ENCODE results near the gene LGALS14. TPM values are rescaled to one million over a fixed set of nuclear protein-coding genes. Genes with fewer than 3 reads are reported as not detected.
"Not testable (repeated sequence)": the region's sequence is repeated elsewhere in the genome, so short reads cannot be mapped to it uniquely, and the experiment has no call there.

LGALS14 gene
- total RNA-seq, 1 donor: not detected

DNA sequence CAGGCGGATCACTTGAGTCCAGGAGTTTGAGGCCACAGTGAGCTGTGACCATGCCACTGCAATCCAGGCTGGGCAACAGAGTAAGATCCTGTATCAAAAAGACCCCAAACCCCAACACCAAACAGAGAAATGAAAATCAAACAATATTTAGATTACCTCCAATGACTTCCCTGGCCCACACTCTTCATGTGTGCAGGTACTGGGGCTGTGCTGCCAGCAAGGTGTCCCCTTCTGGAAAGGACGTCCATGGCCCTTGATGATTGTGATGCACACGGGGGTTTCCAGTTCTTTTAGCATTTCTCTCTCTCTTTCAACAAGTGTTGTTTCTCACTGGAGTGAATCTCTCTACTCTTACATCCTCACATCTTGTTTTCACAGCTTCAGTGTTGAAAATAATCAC, 23.7 kb upstream of the LGALS14 start:
- DNase-seq (ENCODE audit: low read depth): no peak
- TF ChIP-seq, protein P1, sequence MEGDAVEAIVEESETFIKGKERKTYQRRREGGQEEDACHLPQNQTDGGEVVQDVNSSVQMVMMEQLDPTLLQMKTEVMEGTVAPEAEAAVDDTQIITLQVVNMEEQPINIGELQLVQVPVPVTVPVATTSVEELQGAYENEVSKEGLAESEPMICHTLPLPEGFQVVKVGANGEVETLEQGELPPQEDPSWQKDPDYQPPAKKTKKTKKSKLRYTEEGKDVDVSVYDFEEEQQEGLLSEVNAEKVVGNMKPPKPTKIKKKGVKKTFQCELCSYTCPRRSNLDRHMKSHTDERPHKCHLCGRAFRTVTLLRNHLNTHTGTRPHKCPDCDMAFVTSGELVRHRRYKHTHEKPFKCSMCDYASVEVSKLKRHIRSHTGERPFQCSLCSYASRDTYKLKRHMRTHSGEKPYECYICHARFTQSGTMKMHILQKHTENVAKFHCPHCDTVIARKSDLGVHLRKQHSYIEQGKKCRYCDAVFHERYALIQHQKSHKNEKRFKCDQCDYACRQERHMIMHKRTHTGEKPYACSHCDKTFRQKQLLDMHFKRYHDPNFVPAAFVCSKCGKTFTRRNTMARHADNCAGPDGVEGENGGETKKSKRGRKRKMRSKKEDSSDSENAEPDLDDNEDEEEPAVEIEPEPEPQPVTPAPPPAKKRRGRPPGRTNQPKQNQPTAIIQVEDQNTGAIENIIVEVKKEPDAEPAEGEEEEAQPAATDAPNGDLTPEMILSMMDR (IDR thresholded peaks at IDR 0.05; ENCODE audit: insufficient read depth, low read length): no peak
- no peak overlapping the region for H3K4me3 ChIP-seq (ENCODE audit: low read depth, low read length)

DNA sequence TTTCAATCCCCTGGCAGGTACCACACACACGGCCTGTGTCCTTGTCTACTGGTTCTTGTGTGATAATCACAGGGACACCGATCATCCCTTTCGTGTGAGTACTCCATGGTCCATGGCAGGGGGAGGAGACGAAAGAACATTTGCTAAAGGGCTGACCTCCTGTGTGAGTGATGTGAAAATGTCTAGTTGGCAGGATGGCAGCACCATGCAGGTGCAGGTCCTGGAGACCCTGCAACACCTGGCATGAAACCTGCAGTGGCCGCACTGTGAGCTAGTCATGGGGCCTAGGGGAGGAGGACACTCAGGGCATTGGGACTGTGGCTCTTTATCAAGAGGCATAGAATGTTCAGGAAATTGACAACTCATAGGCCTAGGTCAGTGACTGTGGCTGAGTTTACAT, 22.9 kb upstream of the LGALS14 start:
- H3K4me3 ChIP-seq (ENCODE audit: low read depth, low read length): no peak overlapping the region
- TF ChIP-seq, protein P1 (IDR thresholded peaks at IDR 0.05; ENCODE audit: insufficient read depth, low read length): no peak
- DNase-seq (ENCODE audit: low read depth): no peak

DNA sequence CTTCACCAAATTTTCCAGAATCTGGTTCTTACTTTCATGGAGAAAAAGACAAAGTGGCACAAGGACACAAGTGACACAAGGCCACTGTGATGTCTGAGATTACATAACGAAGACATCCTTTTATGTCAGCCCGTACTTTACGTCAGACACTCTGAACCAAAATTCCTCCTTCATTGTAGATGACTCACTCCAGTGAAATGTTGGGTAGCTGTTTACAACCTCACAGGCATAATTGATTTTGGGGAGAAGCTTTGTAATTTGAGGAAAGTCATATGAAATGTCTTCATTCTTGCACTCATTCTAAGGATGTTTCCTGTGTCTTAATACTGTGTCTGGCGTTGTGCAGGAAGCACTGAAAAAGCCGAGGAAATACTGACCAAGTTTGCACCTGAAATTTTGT, 20.0 kb upstream of the LGALS14 start:
- DNase-seq (ENCODE audit: low read depth): no peak
- TF ChIP-seq, protein P1 (IDR thresholded peaks at IDR 0.05; ENCODE audit: insufficient read depth, low read length): no peak

DNA sequence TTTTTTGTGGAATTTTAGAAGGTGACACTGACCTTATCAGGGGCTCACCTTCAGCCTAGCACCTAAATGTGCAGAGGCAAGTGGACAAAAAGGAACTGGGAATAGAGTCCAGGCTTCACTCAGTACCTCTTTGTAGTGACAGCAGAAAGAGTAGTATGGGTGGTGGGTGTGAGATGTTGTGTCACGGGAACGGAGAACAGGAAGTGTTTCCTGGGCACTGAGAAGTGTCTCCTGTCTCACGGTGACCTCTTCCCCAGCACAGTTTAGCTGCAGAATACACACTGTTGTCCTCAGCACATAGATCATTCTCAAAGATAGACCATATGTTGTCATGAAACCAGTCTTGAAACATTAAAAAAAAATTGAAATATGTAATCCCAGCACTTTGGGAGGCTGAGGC, 17.5 kb upstream of the LGALS14 start:
- H3K4me3 ChIP-seq (ENCODE audit: low read depth, low read length): no peak overlapping the region
- no peak for DNase-seq (ENCODE audit: low read depth)
- TF ChIP-seq, protein P1 (IDR thresholded peaks at IDR 0.05; ENCODE audit: insufficient read depth, low read length): no peak

More for the DNA sequence above, 20.0 kb upstream of the LGALS14 start:
- no peak overlapping the region for H3K4me3 ChIP-seq (ENCODE audit: low read depth, low read length)

- not testable (repeated sequence) for DNase-seq (ENCODE audit: low read depth); H3K4me3 ChIP-seq (ENCODE audit: low read depth, low read length)
Observed at GRCh38 chr19:39688637-39689036, 15.6 kb upstream of the LGALS14 start.

GRCh38 chr19:39692166-39692565, 12.1 kb upstream of the LGALS14 start:
- DNase-seq (ENCODE audit: low read depth): no peak
- H3K4me3 ChIP-seq (ENCODE audit: low read depth, low read length): no peak overlapping the region
- TF ChIP-seq, protein P1 (IDR thresholded peaks at IDR 0.05; ENCODE audit: insufficient read depth, low read length): no peak

GRCh38 chr19:39692822-39693221, 11.5 kb upstream of the LGALS14 start:
- H3K4me3 ChIP-seq (ENCODE audit: low read depth, low read length): no peak overlapping the region
- DNase-seq (ENCODE audit: low read depth): no peak
- TF ChIP-seq, protein P1 (IDR thresholded peaks at IDR 0.05; ENCODE audit: insufficient read depth, low read length): no peak

Measured in fibroblast of the aortic adventitia (primary cell).